SU-DHL-6 (cell line): ENCODE results near the gene MLH3.

Experiments
- H2AFZ ChIP-seq: fragments of 200-600 bp; sonication (generic); 2 replicates; pipeline ENCODE4 v1.6.1; 2014; ENCODE audit warnings: low read depth, mild to moderate bottlenecking, moderate library complexity, mixed read lengths, antibody characterized with exemption, low read length; ENCODE audit not compliant: severe bottlenecking
- H3F3A ChIP-seq: fragments of 200-600 bp; shearing (Covaris generic); 2 replicates; pipeline ENCODE4 v1.6.0; 2016; ENCODE audit warnings: antibody characterized with exemption, mild to moderate bottlenecking; ENCODE audit not compliant: insufficient read depth
- H3K27ac ChIP-seq: fragments of 200-600 bp; sonication (generic); 2 replicates; pipeline ENCODE4 v1.5.1; 2016; ENCODE audit warnings: low read depth, mild to moderate bottlenecking, low read length, moderate library complexity, mixed read lengths
- H3K27me3 ChIP-seq: fragments of 200-600 bp; sonication (generic), shearing (Covaris generic); 2 replicates; pipeline ENCODE4 v1.6.0; 2014; ENCODE audit warnings: mild to moderate bottlenecking, low read length
- H3K36me3 ChIP-seq: fragments of 200-600 bp; sonication (generic); 2 replicates; pipeline ENCODE4 v1.6.1; 2014; ENCODE audit warnings: mild to moderate bottlenecking, low read length, mixed read lengths
- H3K4me2 ChIP-seq: fragments of 300-600, 200-600 bp; shearing (Covaris generic), sonication (generic); 2 replicates; pipeline ENCODE4 v1.6.0; 2014; ENCODE audit warnings: low read length, low read depth, mild to moderate bottlenecking; ENCODE audit not compliant: poor library complexity, severe bottlenecking
- H3K4me3 ChIP-seq: fragments of 200-600 bp; sonication (generic); 2 replicates; pipeline ENCODE4 v1.5.1; 2014; ENCODE audit warnings: antibody characterized with exemption, low read length, mild to moderate bottlenecking, mixed read lengths; ENCODE audit not compliant: insufficient read depth, poor library complexity, severe bottlenecking
- H3K79me2 ChIP-seq: fragments of 200-600 bp; sonication (generic); 2 replicates; pipeline ENCODE4 v1.6.1; 2014; ENCODE audit warnings: mild to moderate bottlenecking, low read length, moderate library complexity; ENCODE audit not compliant: insufficient read depth
- H3K9ac ChIP-seq: fragments of 200-600 bp; sonication (generic); 2 replicates; pipeline ENCODE4 v1.7.0; 2014; ENCODE audit warnings: mild to moderate bottlenecking, low read length
- H3K9me2 ChIP-seq: fragments of 200-600 bp; sonication (generic); replicated peaks from 2 replicates; pipeline ENCODE4 v1.6.1; 2014; ENCODE audit warnings: low read length; ENCODE audit not compliant: insufficient read depth
- H3K9me3 ChIP-seq: fragments of 200-600 bp; sonication (generic); 2 replicates; pipeline ENCODE4 v1.6.1; 2014; ENCODE audit warnings: low read length, mixed read lengths; ENCODE audit not compliant: insufficient read depth
- H4K20me1 ChIP-seq: fragments of 200-600 bp; sonication (generic); 2 replicates; pipeline ENCODE4 v1.6.1; 2014; ENCODE audit warnings: low read depth, mild to moderate bottlenecking, antibody characterized with exemption, low read length, moderate library complexity, mixed read lengths
- EZH2phosphoT487 ChIP-seq: fragments of 200-600 bp; sonication (generic), shearing (Covaris generic); conservative IDR thresholded peaks from 2 replicates; pipeline ENCODE4 v1.6.1; 2018; ENCODE audit warnings: mild to moderate bottlenecking, antibody characterized with exemption, low read length, moderate library complexity, mixed read lengths
- TF ChIP-seq, protein P1 (sequence below): fragments of 200-600 bp; sonication (generic); IDR thresholded peaks from one replicate; pipeline ENCODE4 v1.5.1; 2017; ENCODE audit warnings: antibody characterized with exemption, mild to moderate bottlenecking, low read length, moderate library complexity; ENCODE audit not compliant: insufficient read depth, poor library complexity, severe bottlenecking

MLH3 gene

DNA sequence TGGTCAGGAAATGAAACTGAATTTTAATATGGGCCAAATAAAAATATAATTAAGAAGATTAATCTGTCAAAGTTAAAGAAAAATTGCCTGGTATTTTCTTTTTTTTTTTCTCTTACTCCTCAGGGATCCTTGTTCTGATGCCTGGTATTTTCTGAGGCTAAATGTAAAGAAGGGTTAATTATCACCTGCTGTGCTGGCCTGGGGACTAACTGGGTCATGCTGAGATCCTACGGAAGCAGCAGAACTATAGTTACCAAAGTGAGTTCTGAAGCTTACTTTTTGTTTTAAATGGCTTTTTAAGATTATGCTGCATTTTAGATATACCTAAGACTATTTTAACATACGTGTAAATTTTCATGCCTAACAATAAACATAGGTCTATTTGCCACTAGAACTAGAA is 41.4 kb upstream of the MLH3 start:
- Histone ChIP-seq H3K9me3 (no peaks in the 10 kb centered on the region), H3K27me3 (no peaks in the 10 kb centered on the region), H3K4me2 (no peak overlapping the region), H3K4me3 (no peak overlapping the region), H3K9ac (no peak overlapping the region), H3K36me3 (peaks cover 15% of the 10 kb centered on the region), H3K79me2 (no peaks in the 10 kb centered on the region), H3K9me2 (no peaks in the 10 kb centered on the region), H2AFZ (no peak overlapping the region), H3K27ac (no peak overlapping the region), H3F3A (no peaks in the 10 kb centered on the region), H4K20me1 (no peaks in the 10 kb centered on the region)
- no peak for TF ChIP-seq EZH2phosphoT487
- TF ChIP-seq, protein P1, sequence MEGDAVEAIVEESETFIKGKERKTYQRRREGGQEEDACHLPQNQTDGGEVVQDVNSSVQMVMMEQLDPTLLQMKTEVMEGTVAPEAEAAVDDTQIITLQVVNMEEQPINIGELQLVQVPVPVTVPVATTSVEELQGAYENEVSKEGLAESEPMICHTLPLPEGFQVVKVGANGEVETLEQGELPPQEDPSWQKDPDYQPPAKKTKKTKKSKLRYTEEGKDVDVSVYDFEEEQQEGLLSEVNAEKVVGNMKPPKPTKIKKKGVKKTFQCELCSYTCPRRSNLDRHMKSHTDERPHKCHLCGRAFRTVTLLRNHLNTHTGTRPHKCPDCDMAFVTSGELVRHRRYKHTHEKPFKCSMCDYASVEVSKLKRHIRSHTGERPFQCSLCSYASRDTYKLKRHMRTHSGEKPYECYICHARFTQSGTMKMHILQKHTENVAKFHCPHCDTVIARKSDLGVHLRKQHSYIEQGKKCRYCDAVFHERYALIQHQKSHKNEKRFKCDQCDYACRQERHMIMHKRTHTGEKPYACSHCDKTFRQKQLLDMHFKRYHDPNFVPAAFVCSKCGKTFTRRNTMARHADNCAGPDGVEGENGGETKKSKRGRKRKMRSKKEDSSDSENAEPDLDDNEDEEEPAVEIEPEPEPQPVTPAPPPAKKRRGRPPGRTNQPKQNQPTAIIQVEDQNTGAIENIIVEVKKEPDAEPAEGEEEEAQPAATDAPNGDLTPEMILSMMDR = no peak

DNA sequence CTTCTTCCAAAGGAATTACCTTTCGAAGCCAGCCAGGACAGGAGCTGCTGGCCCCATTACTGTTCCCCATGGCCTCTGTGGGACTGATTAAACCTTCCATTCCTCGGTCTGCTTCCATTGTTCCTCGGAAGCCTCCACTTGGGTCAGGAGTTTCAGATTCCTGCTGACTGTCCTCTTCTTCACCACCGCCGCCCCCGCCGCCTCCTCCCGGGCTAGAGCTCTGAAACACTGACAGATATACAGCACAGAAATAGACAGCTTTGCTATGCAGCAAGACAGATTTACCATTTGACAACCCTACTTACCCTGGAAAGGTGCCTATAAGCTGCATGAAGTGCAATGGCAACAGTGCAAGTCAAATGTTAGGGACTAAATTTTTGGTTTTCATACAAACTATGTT is 40.0 kb upstream of the MLH3 start:
- Histone ChIP-seq H3K79me2 (no peaks in the 10 kb centered on the region), H4K20me1 (no peaks in the 10 kb centered on the region), H3K4me2 (no peak overlapping the region), H3K36me3 (peaks cover 16% of the 10 kb centered on the region), H3K27ac (no peak overlapping the region), H3K9ac (no peak overlapping the region), H3K9me3 (no peaks in the 10 kb centered on the region), H3K9me2 (no peaks in the 10 kb centered on the region), H3K4me3 (no peak overlapping the region), H3F3A (no peaks in the 10 kb centered on the region), H3K27me3 (no peaks in the 10 kb centered on the region), H2AFZ (no peak overlapping the region)
- TF ChIP-seq, protein P1 = no peak
- TF ChIP-seq EZH2phosphoT487 = no peak

- Histone ChIP-seq H3K27ac (no peak overlapping the region), H3K4me2 (no peak overlapping the region), H3K36me3 (peaks cover 18% of the 10 kb centered on the region), H3K79me2 (no peaks in the 10 kb centered on the region), H3F3A (no peaks in the 10 kb centered on the region), H3K9me2 (no peaks in the 10 kb centered on the region), H3K9ac (no peak overlapping the region), H3K4me3 (no peak overlapping the region), H3K27me3 (no peaks in the 10 kb centered on the region), H3K9me3 (no peaks in the 10 kb centered on the region), H2AFZ (no peak overlapping the region), H4K20me1 (no peaks in the 10 kb centered on the region)
- TF ChIP-seq EZH2phosphoT487 = no peak
- TF ChIP-seq, protein P1 = no peak
Observed at GRCh38 chr14:75090353-75090752, 39.1 kb upstream of the MLH3 start.
